Caco-2 (cell line): ENCODE results near the gene GRN. TPM values are rescaled to one million over a fixed set of nuclear protein-coding genes. Genes with fewer than 3 reads are reported as not detected.

Experiments
- BruUV-seq: library from RNA; stranded (reverse); fragments of 400-500 nt; replicated peaks from 2 replicates; lab custom pipeline; 2021; lab: Mats Ljungman, UMichigan
- CTCF ChIA-PET: fragments of 300-600 bp; sonication (Branson Sonifier 250); formaldehyde crosslinking; loops from one replicate; lab custom pipeline; 2022; ENCODE audit warnings: antibody characterized with exemption; lab: Charles Lee
- POLR2A ChIA-PET: fragments of 300-600 bp; sonication (Branson Sonifier 250); formaldehyde crosslinking; loops from one replicate; lab custom pipeline; 2022; ENCODE audit warnings: antibody characterized with exemption; lab: Charles Lee
- DNase-seq, 2 experiments: peaks; one replicate each; pipeline versions ENCODE4 v3.0.0 to v3.0.0-alpha.2; 2020 to 2022
- H3K27me3 ChIP-seq: replicated peaks from 2 replicates; pipeline ENCODE4 v1.6.0; 2011; ENCODE audit warnings: low read length; ENCODE audit not compliant: control insufficient read depth, insufficient read depth
- H3K36me3 ChIP-seq: 2 replicates; pipeline ENCODE4 v1.5.1; 2011; ENCODE audit warnings: low read length; ENCODE audit not compliant: control insufficient read depth, insufficient read depth
- H3K4me1 ChIP-seq: fragments of 250-450 bp; sonication (Bioruptor Pico); 2 replicates; pipeline ENCODE4 v1.5.1; 2020; ENCODE audit warnings: mild to moderate bottlenecking
- H3K4me3 ChIP-seq: 2 replicates; pipeline ENCODE4 v1.5.1; 2011; ENCODE audit warnings: low read depth, mild to moderate bottlenecking, control low read depth, low read length
- H3K9me3 ChIP-seq: fragments of 250-450 bp; sonication (Bioruptor Pico); 2 replicates; pipeline ENCODE4 v1.5.1; 2020; ENCODE audit warnings: mild to moderate bottlenecking, moderate library complexity
- H3K27ac Mint-ChIP-seq: one replicate; pipeline ENCODE4 v1.8.0; 2022; ENCODE audit warnings: mixed read lengths; ENCODE audit not compliant: unreplicated experiment
- H3K27me3 Mint-ChIP-seq: one replicate; pipeline ENCODE4 v1.8.0; 2022; ENCODE audit warnings: mixed read lengths; ENCODE audit not compliant: insufficient read depth, unreplicated experiment
- H3K36me3 Mint-ChIP-seq: one replicate; pipeline ENCODE4 v1.8.0; 2022; ENCODE audit warnings: mild to moderate bottlenecking, mixed read lengths; ENCODE audit not compliant: insufficient read depth, unreplicated experiment
- H3K4me1 Mint-ChIP-seq: one replicate; pipeline ENCODE4 v1.8.0; 2022; ENCODE audit warnings: low read depth, mixed read lengths; ENCODE audit not compliant: unreplicated experiment
- H3K4me3 Mint-ChIP-seq: one replicate; pipeline ENCODE4 v1.8.0; 2022; ENCODE audit warnings: mild to moderate bottlenecking, moderate library complexity, mixed read lengths; ENCODE audit not compliant: unreplicated experiment
- H3K9me3 Mint-ChIP-seq: one replicate; pipeline ENCODE4 v1.8.0; 2022; ENCODE audit warnings: mixed read lengths; ENCODE audit not compliant: unreplicated experiment
- CTCF ChIP-seq, 2 experiments: fragments of 200-600 bp in 1 of 2; IDR thresholded peaks; 1 replicate in 1 of 2; 2 replicates in 1 of 2; pipeline versions ENCODE4 v1.5.1 to v1.8.0; 2011 to 2022; ENCODE audit warnings: antibody characterized with exemption in 1 of 2, control low read depth in 1 of 2, inconsistent platforms in 1 of 2, low read depth in 1 of 2, low read length in 1 of 2, mild to moderate bottlenecking in 1 of 2, moderate library complexity in 1 of 2; ENCODE audit not compliant: insufficient read depth in 1 of 2, severe bottlenecking in 1 of 2, unreplicated experiment in 1 of 2
- intact Hi-C: fragments of 100-400 bp; cut with micrococcal nuclease; formaldehyde crosslinking; loops from one replicate; pipeline ENCODE4 v1.10.0; 2022; ENCODE audit not compliant: unreplicated experiment
- total RNA-seq: library from RNA; stranded (reverse); gene quantifications from 2 replicates; pipeline ENCODE4 v1.2.3, GENCODE V29; 2022

Gene GRN
- total RNA-seq, 1 experiment from 2014 or later = 167 TPM

DNA sequence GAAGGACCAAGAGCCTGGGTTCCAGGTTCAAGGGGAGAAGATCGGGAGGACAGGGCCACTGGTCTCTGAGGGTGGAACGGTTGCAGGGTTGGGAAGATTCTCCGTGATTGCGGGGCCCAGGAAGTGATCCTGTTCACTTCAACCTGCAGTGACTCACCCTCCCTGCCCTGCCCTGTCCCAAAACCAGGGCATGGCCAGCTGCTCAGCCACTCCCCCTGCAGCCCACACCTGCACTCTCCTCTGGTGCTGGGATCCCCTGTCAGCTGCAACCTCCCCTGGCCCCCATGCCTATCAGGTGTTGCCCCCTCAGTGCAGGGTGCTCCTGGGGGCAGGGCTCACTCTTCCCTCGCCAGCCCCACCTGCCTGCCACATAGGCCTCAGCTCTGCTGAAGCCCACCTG is 35.6 kb upstream of the GRN start:
- no peak for TF ChIP-seq CTCF (IDR thresholded peaks at IDR 0.05; ENCODE audit: insufficient read depth in 1 of 2, low read depth in 1 of 2, low read length in 1 of 2, severe bottlenecking in 1 of 2, unreplicated experiment in 1 of 2)
- H3K9me3 Mint-ChIP-seq = no peaks in the 10 kb centered on the region
- CTCF ChIA-PET = no interaction called here
- DNase-seq = no peak
- no peaks in the 10 kb centered on the region; the same call in 1 of the 2 replicates for H3K27me3 ChIP-seq
- POLR2A ChIA-PET = no interaction called here
- H3K36me3 ChIP-seq = no peaks in the 10 kb centered on the region
- H3K4me1 Mint-ChIP-seq = peaks cover 10% of the 10 kb centered on the region
- peaks cover 5% of the 10 kb centered on the region for H3K36me3 Mint-ChIP-seq
- intact Hi-C loops = loop anchor here (5.0 kb wide), 1 partner anchor 87 kb away; no protein-coding TSS in a partner anchor
- peak overlapping the region; percentile 48 for H3K4me3 Mint-ChIP-seq
- peaks cover 11% of the 10 kb centered on the region for H3K27me3 Mint-ChIP-seq
- no TSS peak for BruUV-seq
- no peaks in the 10 kb centered on the region for H3K4me1 ChIP-seq
- no peaks in the 10 kb centered on the region for H3K9me3 ChIP-seq
- no peak overlapping the region for H3K27ac Mint-ChIP-seq
- no peak overlapping the region for H3K4me3 ChIP-seq

- H3K9me3 Mint-ChIP-seq = no peaks in the 10 kb centered on the region
- H3K4me3 ChIP-seq = no peak overlapping the region
- ChIA-PET CTCF (no interaction called here), POLR2A (no interaction called here)
- no TSS peak for BruUV-seq
- H3K36me3 ChIP-seq = no peaks in the 10 kb centered on the region
- no peaks in the 10 kb centered on the region for H3K9me3 ChIP-seq
- H3K4me3 Mint-ChIP-seq = peak overlapping the region; percentile 48
- H3K36me3 Mint-ChIP-seq = peaks cover 5% of the 10 kb centered on the region
- no peaks in the 10 kb centered on the region; the same call in 1 of the 2 replicates for H3K27me3 ChIP-seq
- peaks cover 10% of the 10 kb centered on the region for H3K4me1 Mint-ChIP-seq
- H3K27ac Mint-ChIP-seq = no peak overlapping the region
- intact Hi-C loops = no loop called here
- 0 out of 2 replicates have a peak, but pooled peaks cover 3% of the 10 kb centered on the region for H3K4me1 ChIP-seq
- DNase-seq = no peak
- TF ChIP-seq CTCF (IDR thresholded peaks at IDR 0.05; ENCODE audit: insufficient read depth in 1 of 2, low read depth in 1 of 2, low read length in 1 of 2, severe bottlenecking in 1 of 2, unreplicated experiment in 1 of 2) = no peak
- peaks cover 11% of the 10 kb centered on the region for H3K27me3 Mint-ChIP-seq
These were observed 34.9 kb upstream of the GRN start for GRCh38 chr17:44310188-44310587.

DNA sequence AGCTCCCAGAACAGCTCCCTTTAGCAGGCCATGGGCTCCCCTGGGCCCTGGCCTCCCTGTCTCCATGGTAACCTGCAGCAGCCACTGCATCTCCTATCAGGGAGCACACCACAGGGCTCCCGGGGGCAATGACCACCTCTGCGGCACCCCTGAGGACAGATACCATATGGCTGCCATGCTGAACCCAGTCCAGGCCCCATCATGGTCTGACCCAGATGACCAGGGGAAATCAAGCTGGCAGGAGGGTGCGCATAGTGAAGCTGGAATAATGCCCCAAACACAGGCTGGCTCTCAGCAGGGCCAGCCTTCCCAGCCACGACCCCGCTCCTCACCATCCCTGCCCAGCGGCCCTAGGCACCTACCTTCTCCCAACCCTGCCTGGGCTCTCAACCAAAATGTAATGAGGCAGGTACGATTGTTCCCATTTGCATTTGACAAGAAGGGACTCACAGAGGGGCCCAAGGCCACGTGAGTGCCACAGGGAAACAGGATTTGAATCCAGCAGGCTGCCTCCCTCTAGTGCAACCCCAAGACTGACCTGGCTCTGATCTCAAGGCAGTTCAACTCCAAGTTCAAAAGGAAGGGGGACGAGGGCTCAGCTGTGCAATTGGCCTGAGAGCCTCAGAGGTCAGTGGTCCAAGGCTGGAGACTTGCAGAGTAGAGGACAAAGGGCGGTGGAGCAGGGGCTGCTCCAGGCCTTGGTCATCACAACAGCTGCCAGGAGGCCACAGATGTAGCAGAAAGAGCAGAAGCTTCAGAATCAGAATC is 34.3 kb upstream of the GRN start:
- intact Hi-C loops = no loop called here
- Histone ChIP-seq H3K9me3 (no peaks in the 10 kb centered on the region), H3K36me3 (no peaks in the 10 kb centered on the region), H3K4me3 (no peak overlapping the region), H3K27me3 (no peaks in the 10 kb centered on the region; the same call in 1 of the 2 replicates), H3K4me1 (peaks cover 7% of the 10 kb centered on the region)
- Mint-ChIP-seq H3K36me3 (peaks cover 11% of the 10 kb centered on the region), H3K27ac (no peak overlapping the region), H3K4me3 (no peak overlapping the region), H3K27me3 (peaks cover 15% of the 10 kb centered on the region), H3K9me3 (no peaks in the 10 kb centered on the region), H3K4me1 (peaks cover 15% of the 10 kb centered on the region)
- no peak for TF ChIP-seq CTCF (IDR thresholded peaks at IDR 0.05; ENCODE audit: insufficient read depth in 1 of 2, low read depth in 1 of 2, low read length in 1 of 2, severe bottlenecking in 1 of 2, unreplicated experiment in 1 of 2)
- BruUV-seq = no TSS peak
- POLR2A ChIA-PET = no interaction called here
- CTCF ChIA-PET = no interaction called here
- no peak for DNase-seq
